ENCODE measurements around the gene RUFY2.

RUFY2 gene

DNA sequence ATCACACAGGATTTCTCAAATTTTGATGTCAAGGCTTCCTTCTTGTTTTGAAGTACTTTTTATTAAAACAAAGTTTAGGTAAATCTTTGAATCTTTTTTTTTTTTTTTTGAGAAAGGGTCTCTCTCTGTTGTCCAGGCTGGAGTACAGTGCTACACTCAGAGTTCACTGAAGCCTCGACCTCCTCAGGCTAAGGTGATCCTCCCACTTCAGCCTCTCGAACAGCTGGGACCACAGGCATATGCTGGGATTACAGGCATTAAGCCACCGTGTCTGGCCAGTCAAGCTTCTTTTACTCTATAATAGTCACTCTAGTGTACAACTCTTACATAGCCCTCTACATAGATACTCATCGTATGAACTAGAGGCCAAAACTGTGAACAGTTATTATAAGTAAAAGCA is 3.4 kb downstream of the RUFY2 start:
- DNase-seq (ENCODE audit: low read depth), result no peak
- TF ChIP-seq, protein P1, sequence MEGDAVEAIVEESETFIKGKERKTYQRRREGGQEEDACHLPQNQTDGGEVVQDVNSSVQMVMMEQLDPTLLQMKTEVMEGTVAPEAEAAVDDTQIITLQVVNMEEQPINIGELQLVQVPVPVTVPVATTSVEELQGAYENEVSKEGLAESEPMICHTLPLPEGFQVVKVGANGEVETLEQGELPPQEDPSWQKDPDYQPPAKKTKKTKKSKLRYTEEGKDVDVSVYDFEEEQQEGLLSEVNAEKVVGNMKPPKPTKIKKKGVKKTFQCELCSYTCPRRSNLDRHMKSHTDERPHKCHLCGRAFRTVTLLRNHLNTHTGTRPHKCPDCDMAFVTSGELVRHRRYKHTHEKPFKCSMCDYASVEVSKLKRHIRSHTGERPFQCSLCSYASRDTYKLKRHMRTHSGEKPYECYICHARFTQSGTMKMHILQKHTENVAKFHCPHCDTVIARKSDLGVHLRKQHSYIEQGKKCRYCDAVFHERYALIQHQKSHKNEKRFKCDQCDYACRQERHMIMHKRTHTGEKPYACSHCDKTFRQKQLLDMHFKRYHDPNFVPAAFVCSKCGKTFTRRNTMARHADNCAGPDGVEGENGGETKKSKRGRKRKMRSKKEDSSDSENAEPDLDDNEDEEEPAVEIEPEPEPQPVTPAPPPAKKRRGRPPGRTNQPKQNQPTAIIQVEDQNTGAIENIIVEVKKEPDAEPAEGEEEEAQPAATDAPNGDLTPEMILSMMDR (conservative IDR thresholded peaks at IDR 0.05; ENCODE audit: low read length), result no peak
- no peak overlapping the region for H3K4me3 ChIP-seq (ENCODE audit: low read length)

DNA sequence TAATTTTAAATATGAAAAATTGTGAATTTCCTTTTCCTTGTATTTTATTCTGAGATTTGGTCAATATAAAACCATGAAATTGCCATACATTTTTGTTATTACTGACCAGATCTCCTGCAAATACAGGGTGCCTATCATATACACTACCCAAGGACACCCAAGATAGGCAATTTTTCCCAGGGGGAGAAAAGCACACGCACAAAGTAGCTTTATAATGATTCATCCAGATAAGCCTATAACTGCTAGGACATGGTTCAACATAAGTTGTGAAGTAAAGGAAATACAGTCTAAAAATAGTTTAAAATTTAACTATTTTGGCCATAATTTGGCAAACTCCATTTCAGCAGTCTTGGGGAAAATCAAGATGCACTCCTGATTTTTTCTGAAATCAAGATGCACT is 4.8 kb downstream of the RUFY2 start:
- DNase-seq (ENCODE audit: low read depth), result no peak
- H3K4me3 ChIP-seq (ENCODE audit: low read length), result no peak overlapping the region
- TF ChIP-seq, protein P1 (conservative IDR thresholded peaks at IDR 0.05; ENCODE audit: low read length), result no peak

DNA sequence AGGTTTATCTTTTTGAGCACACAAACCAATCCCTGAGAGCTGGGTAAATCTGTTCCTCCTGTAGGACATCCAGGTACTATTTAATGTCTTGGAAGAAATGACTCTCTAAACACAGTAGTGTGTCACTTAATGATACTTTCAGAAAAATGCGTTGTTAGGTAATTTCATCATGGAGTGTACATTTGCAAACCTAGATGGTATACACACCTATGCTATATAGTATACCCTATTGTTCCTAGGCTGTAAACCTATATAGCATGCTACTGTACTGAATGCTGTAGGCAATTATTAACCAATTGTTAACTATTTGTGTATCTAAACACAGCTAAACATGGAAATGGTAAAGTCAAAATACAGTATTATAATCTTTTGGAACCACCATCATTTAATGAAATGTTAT is 10.1 kb downstream of the RUFY2 start:
- TF ChIP-seq, protein P1 (conservative IDR thresholded peaks at IDR 0.05; ENCODE audit: low read length), result no peak
- DNase-seq (ENCODE audit: low read depth), result no peak
- no peak overlapping the region for H3K4me3 ChIP-seq (ENCODE audit: low read length)

DNA sequence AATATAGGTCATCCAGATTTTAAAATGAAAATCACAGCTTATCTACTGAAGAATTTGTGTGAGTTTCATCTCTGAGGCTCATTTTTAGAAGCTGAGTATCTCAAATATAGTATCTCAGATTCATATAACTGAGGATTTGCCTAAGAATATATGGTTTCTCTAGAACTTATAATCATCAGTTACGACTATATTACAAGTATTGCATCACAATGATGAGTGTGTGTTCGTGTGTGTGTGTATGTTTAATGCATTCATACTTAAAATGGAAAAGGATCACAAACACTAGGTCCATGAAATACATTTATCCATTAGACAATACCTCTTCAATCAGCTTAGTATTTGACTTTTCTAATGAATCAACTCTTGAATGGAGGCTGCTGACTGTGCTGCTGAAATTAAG is 21.3 kb downstream of the RUFY2 start:
- no peak overlapping the region for H3K4me3 ChIP-seq (ENCODE audit: low read length)
- TF ChIP-seq, protein P1 (conservative IDR thresholded peaks at IDR 0.05; ENCODE audit: low read length), result no peak
- DNase-seq (ENCODE audit: low read depth), result no peak

DNA sequence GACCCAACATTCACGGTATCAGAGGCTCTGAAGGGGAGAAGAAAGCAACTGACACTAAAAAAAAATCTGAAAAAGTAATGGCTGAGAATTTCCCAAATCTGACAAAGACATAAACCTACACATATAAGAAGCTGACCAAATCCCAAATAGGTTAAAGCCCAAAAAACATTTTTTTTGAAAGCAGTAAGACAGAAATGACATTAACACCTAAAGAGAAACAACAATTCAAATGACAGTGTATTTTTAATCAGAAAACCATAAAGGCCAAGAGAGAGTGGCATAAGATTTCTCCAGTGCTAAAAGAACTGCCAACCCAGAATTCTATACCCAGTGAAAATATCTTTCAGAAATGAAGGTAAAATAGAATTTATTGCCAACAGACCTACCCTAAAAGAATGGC is 35.5 kb downstream of the RUFY2 start:
- no peak for DNase-seq (ENCODE audit: low read depth)
- H3K4me3 ChIP-seq (ENCODE audit: low read length), result no peak overlapping the region
- TF ChIP-seq, protein P1 (conservative IDR thresholded peaks at IDR 0.05; ENCODE audit: low read length), result no peak

DNA sequence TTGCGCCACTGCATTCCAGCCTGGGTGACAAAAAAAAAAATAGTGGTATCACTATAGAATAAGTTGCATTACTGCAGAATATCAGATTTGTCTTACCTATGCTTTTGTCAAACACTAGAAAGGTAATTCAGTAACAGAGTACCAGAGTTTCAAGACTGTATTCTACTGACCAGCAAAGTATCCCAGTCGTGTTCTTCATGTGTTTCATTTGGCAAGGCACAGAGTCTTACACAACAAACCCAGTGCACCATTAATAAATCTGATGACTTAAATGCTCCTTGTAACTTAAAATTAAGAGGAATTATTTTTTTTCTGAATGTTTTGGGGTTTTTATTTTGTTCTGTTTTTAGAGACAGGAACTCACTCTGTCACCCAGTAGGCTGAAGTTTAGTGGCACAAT is 40.0 kb downstream of the RUFY2 start:
- H3K4me3 ChIP-seq (ENCODE audit: low read length), result no peak overlapping the region
- TF ChIP-seq, protein P1 (conservative IDR thresholded peaks at IDR 0.05; ENCODE audit: low read length), result no peak
- DNase-seq (ENCODE audit: low read depth), result peak; percentile 31

DNA sequence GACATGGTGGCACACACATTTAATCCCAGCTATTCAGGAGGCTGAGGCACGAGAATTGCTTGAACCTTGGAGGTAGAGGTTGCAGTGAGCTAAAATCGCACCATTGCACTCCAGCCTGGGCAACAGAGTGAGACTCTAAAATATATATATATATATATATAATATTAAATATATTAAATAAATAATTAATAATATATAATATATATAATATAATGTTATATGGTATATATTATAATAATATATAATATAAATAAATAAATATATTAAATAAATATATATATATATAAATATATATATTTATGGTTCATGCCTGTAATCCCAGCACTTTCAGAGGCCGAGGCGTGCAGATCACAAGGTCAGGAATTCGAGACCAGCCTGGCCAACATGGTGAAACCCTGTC is 40.5 kb downstream of the RUFY2 start:
- TF ChIP-seq, protein P1 (conservative IDR thresholded peaks at IDR 0.05; ENCODE audit: low read length), result no peak
- H3K4me3 ChIP-seq (ENCODE audit: low read length), result no peak overlapping the region
- no peak for DNase-seq (ENCODE audit: low read depth)

Measured in AG10803 (cell line).